HG03460 (cell line): ENCODE measurements around the gene RNU6-9.

ENCODE experiments used
- ATAC-seq: cut with Tn5 transposase; IDR thresholded peaks from one replicate; pipeline ENCODE4 v1.9.1; 2021; ENCODE audit not compliant: unreplicated experiment

The RNU6-9 gene

GRCh38 chr19:931860-932647, 38.8 kb downstream of the RNU6-9 start:
- no peak for ATAC-seq

- no peak for ATAC-seq
Measured at GRCh38 chr19:932648-933552, 39.6 kb downstream of the RNU6-9 start.

GRCh38 chr19:933553-933882, 40.2 kb downstream of the RNU6-9 start:
- no peak for ATAC-seq

- no peak for ATAC-seq
Measured at GRCh38 chr19:934197-934840, 41.0 kb downstream of the RNU6-9 start.

GRCh38 chr19:934865-935479, 41.7 kb downstream of the RNU6-9 start:
- ATAC-seq, result no peak

GRCh38 chr19:936175-936546, 42.9 kb downstream of the RNU6-9 start:
- ATAC-seq, result no peak

- no peak for ATAC-seq
Measured at GRCh38 chr19:937259-937694, 44.0 kb downstream of the RNU6-9 start.

GRCh38 chr19:938233-938923, 45.1 kb downstream of the RNU6-9 start:
- no peak for ATAC-seq

- ATAC-seq, result no peak
Measured at GRCh38 chr19:939439-939838, 46.2 kb downstream of the RNU6-9 start.

- no peak for ATAC-seq
Measured at GRCh38 chr19:939922-940321, 46.6 kb downstream of the RNU6-9 start.

- ATAC-seq, result no peak
Measured at GRCh38 chr19:940591-941291, 47.5 kb downstream of the RNU6-9 start.

- ATAC-seq, result no peak
Measured at GRCh38 chr19:941292-942132, 48.2 kb downstream of the RNU6-9 start.

- ATAC-seq, result no peak
Measured at GRCh38 chr19:942133-942645, 48.9 kb downstream of the RNU6-9 start.
